Fibroblast of gingiva (primary cell): ENCODE results near the gene HSPBAP1.
A peak's percentile ranks its signal among the peaks of the same experiment; 100 is the strongest.
"Not testable (repeated sequence)": the region's sequence is repeated elsewhere in the genome, so short reads cannot be mapped to it uniquely, and the experiment has no call there.

ENCODE experiments used
- DNase-seq: peaks from one replicate; pipeline ENCODE4 v3.0.0-alpha.2; 2011; ENCODE audit warnings: low read depth

Gene HSPBAP1

DNA sequence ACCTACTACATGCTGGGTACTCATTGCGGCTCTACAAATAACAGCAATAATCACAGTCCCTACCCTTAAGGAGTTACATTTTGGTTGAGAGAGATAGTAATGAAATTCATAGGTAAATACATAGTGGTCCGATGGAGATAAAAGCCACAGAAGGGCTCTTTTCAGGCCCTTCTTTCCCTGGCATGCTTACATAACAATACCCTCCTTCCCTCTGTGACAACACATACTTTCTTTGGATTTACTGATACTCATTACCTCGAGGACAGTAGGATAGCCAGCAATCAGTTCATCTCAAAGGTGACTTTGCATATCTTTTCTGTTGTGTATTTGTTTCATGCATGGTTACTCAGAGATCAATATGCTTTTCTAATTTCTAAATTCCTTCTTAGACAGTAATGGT lies 54.5 kb downstream of the HSPBAP1 start:
- DNase-seq, result no peak

DNA sequence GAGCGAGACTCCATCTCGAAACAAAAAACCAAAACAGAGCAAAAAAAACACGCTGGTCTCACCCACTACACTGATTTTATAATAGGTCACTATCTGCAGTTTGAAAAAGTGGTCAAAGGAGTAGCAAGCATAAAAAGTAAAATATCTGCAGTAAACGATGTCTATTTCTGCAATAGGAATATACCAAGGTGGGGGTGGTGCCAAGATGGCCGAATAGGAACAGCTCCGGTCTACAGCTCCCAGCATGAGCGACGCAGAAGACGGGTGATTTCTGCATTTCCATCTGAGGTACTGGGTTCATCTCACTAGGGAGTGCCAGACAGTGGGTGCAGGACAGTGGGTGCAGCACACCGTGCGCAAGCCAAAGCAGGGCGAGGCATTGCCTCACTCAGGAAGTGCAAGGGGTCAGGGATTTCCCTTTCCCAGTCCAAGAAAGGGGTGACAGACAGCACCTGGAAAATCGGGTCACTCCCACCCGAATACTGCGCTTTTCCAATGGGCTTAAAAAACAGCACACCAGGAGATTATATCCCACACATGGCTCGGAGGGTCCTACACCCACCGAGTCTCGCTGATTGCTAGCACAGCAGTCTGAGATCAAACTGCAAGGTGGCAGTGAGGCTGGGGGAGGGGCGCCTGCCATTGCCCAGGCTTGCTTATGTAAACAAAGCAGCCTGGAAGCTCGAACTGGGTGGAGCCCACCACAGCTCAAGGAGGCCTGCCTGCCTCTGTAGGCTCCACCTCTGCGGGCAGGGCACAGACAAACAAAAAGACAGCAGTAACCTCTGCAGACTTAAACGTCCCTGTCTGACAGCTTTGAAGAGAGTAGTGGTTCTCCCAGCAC lies 60.7 kb downstream of the HSPBAP1 start:
- not testable (repeated sequence) for DNase-seq

DNA sequence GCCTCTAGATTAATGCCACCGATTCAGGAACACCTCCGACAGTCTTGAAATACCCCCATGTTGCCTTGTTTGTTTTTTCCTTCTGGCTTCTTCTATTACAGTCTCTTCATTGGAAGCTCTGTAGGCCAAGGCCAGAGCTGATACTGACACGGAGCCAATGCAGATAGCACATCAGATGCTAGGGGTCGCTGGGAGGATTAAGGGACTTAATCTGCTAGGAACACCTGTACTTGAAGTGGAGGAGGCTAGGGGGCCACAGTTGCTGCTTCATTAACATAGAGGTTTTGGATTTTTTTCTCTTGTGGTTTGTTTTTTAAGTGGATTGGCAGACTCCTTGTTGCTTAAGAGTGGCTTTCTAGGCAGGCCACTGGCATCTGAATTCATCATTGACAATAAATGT lies 63.4 kb downstream of the HSPBAP1 start:
- no peak for DNase-seq

DNA sequence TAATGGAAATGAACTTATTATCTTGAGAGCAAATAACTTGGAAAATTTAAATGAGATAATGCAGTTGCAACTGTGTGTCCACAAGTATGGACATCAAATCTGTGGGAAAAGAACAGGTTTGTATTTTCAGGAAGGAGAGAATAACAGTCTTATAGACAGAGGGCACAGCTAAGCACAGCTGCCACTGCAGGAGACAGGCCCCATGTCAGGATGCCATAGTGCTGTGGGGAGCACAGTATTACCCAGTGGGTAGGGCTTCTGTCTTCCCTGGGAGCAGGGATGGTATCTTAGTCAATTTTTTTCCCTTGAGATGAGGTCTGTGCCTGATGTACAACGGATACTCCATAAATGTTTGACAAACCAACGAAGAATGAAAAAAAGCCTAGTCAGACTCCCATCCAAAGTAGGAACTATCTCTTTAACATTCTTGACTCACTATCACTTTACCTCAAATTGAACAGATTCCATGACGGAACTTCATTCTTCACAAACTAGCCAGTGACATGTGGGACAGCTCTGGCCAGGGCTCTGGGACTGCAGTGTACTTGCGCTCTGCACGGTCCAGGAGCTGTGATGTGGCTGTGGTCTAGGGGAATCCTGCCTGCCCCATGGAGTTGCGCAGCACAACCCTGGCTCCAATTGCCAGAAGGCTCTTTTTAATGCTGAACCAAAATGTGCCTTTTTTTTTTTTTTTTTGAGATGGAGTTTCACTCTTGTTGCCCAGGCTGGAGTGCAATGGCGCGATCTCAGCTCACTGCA lies 64.7 kb downstream of the HSPBAP1 start:
- no peak for DNase-seq

DNA sequence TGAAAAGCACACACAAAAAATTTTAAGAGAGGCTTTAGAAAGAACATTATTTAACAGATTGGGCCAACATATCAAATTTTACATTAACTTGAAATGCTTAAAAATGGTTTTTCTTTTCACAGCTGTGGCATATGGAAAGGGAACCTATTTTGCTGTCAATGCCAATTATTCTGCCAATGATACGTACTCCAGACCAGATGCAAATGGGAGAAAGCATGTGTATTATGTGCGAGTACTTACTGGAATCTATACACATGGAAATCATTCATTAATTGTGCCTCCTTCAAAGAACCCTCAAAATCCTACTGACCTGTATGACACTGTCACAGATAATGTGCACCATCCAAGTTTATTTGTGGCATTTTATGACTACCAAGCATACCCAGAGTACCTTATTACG lies 65.4 kb downstream of the HSPBAP1 start:
- DNase-seq, result no peak

DNA sequence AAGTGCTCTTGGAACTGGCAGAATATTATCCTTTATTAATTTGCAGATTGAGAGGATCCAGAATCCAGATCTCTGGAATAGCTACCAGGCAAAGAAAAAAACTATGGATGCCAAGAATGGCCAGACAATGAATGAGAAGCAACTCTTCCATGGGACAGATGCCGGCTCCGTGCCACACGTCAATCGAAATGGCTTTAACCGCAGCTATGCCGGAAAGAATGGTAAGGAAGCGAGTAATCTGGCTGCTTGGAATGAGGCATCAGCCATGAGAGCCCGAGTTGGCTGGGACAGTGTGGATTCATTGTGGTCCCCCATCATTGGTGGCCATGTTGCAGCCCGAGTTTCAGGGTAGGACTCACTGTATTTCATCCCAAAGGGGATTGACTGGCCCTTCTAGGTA lies 65.9 kb downstream of the HSPBAP1 start:
- DNase-seq, result peak; percentile 5

DNA sequence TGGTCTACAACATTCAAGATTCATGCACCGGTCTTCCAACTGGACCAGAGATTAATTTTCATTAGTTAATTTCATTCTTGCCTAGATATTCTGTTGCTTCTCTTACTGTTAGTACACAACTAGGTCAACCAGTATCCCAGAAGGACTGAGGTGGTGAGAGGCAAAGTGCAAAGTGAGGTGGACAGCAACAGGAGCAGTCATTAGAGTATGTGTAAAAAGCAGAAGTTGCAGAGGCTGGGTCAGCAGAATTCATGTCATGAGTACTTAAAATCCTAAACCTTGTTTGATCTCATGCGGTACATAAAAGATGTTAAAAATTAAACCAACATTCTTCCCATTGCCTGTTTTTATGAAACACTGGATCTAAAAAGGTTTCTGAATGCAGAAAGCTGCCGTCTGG lies 66.3 kb downstream of the HSPBAP1 start:
- no peak for DNase-seq

DNA sequence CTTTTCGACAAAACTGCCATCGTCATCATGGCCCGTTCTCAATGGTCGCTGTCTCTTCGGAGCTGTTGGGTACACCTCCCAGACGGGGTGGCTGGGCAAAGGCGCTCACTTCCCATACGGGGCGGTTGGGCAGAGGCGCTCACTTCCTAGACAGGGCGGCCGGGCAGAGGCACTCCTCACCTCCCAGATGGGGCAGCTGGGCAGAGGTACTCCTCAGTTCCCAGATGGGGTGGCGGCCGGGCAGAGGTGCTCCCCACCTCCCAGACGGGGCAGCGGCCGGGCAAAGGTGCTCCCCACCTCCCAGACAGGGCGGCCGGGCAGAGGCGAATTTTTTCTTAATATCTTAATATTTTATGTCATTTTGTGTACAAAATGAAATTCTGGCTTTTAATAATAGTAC lies 68.5 kb downstream of the HSPBAP1 start:
- DNase-seq, result no peak

DNA sequence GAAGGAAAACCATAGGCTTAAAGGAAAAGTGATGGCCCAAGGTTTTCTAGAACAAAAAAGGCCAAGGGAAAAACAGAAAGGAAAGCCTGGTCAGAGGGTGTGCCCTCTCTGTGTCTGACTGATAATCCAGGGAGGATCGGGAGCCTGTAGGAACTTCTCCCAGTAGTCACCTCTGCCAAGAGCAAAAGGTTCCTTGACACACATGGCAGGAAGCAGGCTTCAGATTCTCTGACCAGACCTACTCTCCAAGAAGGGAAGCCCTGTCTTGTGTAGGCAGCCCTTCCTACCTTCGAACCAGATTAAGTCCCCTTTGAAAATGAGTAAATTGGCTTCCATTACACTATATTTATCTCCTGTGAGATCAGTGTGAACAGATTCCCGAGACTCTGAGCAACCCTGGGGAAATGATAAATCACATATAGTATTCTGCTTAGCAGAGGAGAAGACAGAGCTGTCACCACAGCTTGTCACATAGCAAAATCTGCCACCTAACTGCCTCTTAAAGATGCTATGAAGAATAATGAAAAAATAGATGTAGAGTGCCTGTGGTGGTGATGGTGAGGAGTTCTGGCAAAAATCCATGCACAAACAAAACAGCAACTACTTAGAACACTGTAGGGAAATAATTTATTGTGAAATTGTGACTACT lies 74.2 kb downstream of the HSPBAP1 start:
- no peak for DNase-seq

DNA sequence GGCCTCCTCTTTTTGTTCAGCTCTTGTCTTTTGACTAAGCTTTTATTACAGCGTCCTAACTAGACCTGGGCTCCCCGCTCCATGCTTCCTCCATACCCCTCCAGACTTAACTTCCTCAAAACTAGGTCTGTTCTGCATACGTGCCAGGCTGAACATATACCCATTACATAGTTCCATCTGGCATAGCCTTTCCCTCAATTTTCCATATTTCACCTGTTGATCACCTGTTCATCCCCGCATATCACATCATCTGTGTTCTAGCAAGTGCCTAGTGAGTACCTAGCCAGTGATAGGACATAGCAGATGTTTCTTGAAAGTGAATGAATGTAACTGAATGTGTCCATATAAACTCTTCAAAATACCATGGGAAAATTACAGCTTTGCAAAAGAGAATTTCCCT lies 77.0 kb downstream of the HSPBAP1 start:
- no peak for DNase-seq

DNA sequence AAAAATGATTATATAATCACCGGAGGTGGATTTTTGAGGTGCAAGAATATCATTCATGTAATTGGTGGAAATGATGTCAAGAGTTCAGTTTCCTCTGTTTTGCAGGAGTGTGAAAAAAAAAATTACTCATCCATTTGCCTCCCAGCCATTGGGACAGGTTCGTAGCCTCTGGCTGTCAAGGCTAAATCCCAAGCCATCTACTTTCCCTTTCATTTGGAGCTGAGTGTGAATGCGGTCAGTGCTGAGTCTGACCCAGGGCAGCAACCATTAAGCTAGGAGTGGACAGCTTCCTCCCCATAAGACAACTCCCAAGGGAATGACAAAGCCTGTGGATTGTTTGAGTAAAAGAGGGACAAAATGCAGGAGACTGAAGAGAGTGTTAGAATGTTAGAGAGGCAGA lies 79.4 kb downstream of the HSPBAP1 start:
- DNase-seq, result no peak

DNA sequence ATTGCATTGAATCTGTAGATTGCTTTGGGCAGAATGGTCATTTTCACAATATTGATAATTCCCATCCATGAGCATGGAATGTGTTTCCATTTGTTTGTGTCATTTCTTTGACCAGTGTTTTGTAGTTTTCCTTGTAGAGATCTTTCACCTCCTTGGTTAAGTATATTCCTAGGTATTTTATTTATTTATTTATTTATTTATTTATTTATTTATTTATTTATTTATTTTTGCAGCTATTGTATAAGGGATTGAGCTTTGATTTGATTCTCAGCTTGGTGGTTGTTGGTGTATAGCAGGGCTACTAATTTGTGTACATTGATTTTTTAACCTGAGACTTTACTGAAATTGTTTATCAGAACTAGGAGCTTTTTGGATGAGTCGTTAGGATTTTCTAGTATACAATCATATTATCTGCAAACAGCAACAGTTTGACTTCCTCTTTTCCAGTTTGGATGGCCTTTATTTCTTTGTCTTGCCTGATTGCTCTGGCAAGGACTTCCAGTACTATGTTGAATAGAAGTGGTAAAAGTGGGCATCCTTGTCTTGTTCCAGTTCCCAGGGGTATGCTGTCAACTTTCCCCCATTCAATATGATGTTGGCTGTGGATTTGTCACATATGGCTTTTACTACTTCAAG lies 82.9 kb downstream of the HSPBAP1 start:
- DNase-seq, result not testable (repeated sequence)

DNA sequence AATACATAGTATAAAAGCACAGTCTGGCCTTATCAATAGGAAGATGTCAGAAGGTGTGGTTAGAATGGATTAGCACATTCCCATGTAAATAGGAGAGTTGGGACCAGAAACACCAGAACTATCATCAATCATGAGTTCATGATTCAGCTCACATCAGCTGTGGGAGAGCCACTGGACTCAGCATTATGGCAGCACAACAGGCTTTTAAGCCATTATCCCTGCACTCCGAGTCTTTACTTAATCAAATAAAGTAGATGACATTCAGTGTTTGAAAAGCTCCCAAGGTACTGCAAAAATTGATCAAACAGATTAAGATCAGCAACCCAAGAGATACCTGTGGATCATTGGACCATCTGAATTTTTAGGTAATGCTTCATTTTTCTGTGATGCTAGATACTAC lies 88.3 kb downstream of the HSPBAP1 start:
- DNase-seq, result no peak

DNA sequence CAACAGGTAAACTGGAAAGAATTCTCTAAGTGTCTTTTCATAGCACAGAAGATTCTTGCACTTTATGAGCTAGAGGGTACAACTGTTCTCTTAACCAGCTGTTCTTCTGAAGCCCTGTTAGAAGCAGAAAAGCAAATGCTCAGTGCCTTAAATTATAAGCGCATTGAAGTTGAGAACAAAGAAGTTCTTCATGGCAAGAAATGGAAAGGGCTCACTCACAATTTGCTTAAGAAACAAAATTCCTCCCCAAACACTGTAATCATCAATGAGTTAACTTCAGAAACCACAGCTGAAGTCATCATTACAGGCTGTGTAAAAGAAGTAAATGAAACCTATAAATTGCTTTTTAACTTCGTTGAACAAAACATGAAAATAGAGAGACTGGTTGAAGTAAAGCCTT lies 93.4 kb downstream of the HSPBAP1 start:
- DNase-seq, result no peak

DNA sequence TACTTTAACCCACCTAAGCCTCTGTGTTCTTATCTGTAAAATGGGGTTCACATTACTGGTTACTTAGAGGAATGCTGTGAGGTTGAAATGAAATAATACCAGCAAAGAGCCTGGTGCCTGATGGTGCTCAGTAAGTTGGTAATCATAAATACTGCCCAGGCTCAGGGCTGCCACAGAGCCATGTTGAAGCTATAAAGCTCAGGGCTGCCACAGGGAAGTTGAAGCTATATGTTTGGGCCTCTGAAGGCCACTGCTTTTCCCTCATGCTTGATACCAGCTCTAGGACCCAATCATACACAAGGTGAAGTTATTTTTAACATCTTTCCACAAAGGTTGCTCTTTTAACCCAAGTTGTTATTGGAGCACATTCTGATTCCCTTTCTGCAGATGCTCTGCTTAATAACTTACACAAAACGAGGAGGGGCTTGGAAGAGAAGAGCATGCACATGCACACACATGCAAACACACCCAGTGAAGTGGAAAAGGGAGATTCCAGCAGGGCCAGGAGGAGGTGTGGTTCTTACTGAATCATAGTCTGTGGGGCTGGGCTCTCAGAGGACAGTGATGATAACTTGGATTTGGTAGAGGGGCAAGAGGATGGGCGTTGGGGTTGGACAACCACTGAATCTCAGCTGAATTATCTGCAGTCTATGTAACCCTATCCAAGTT lies 95.5 kb downstream of the HSPBAP1 start:
- no peak for DNase-seq

DNA sequence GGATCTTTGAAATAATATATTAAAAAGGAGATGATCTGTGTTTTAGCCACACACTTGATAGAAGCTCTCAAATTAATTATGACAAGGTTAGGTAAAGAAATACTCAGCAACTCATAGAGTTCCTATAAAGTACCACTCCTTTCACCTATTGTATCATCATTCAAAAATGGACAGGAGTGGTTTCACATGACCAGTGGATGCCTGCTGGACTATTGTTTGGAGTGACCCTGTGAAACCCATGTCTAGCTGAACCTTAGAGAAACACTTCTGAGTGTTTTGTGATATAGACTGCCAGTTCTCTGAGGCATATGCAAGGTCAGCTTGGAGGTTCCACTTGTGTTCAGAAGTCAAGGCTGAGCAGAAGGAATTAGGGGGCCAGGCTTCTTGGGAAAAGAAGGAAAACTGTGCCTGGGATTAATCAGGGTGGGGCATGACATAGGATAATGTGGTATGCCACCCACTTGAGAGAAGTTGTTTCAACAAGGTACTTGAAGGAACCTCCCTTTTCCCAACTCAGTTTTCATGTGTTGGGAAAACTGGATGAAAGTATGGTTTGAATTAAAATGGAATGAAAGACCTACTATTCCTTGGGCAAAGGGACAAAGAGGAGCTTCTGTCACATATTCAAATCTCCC lies 97.6 kb downstream of the HSPBAP1 start:
- DNase-seq, result no peak

DNA sequence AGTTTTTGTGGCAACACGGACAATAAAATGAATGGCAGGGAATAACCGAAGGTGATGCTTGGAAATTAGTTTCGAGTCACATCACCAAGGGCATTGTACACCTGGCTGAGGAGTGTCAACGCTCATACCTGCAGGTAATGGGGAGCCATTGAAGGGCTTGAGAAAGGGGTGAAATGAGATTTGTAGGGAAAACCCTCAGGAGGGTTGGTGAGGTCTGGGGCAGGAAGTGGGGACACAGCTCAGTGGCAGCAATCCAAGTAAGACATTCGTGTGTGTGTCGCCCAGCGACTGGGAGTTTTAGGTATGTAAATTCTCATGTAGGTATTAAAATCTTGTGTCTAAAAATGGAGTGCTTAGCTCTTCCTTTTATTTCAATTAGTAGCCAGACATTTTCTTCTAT lies 98.7 kb downstream of the HSPBAP1 start:
- no peak for DNase-seq

DNA sequence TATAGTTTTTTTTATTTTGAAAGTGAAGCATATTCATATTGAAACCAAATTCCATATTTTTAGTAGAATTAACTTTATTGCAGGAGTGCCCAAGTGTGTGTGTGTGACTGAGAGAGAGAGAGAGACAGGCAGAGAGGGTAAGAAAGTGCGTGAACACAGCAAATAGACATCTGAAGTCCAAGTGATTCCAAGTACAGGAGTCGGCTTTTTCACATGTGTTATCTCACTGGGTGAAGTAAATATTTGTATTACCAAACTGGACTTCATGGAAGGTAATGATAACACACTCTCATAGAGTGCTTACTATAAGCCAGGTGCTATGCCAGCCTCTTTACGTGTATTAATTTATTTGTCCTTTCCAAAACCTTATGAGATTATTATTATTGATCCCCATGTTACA lies 101.0 kb downstream of the HSPBAP1 start:
- DNase-seq, result no peak

DNA sequence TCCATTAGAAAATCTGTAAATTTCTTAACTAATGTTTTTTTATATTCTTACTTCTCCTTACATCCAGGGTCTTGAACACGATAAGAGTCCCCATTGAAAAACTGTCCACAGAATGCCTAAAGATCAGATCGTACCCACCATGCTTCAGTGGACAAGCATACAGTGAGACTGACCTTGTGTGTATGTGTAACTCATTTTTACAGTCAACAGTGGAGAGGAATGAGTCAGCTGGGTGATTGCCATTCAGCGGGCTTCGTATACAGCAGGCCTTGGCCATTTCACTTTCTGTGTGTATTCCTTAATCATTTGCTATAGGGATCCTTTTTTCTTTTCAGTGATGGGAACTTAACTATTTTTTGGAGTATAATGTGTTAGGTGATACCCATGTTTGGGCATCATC lies 102.4 kb downstream of the HSPBAP1 start:
- DNase-seq, result peak; percentile 12

DNA sequence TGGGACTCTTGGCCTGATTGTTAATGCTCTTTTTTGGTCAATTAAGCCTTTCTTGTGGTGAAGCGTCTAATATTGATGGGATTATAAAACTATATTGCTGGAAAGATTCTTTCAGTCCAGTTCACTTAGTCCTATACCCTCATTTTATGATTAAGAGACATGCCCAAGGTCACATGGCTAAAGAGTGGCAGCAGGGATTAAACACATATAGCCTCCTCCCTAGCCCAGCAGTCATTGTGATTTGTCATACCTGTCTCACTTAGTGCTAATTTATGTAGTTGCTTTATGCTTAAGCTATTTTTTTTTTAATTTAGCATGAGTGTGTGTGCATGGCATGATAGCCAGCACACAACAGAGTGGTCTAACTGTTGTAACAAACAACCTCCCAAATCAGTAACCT lies 103.5 kb downstream of the HSPBAP1 start:
- no peak for DNase-seq
